ENCODE measurements around the gene PLPPR1.
"Not testable (repeated sequence)": the region's sequence is repeated elsewhere in the genome, so short reads cannot be mapped to it uniquely, and the experiment has no call there.

The PLPPR1 gene

DNA sequence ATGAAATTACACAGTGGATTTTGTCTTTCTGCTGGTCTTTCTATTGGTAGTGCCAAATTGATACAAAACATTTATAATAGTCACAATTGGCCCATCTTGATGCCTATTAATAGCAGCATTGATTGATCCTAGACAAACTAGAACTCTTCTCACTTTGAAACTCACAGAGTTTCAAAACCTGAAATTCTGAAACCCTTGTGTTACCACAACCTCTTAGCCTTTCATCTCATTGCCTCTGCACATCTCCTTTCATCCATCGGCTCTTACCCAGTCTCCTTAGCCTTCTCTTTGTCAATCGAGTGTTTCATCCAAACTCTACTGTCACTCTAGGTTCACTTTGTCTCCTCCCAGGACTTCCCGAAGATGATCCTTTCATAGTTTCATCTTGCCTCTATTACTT, 22.1 kb downstream of the PLPPR1 start:
- DNase-seq: no peak

DNA sequence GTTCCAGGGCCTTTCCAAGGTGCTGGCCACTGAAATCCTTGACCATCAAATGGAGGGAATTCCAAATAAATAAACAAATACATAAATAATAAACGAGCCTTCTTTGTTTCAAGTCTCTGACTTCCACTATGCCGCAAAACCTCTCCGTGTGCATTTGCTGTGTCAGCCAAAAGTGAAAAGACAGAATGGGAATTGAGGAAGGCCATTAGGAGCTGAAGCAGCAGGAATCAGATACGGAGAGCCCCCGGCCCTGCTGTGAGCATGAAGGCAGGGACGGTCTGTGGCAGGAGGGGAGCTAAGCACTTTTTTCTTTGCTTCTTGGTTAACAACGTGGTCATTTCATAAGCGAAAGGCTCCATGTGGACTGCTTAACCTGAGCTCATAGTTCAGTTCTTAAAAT, 26.1 kb downstream of the PLPPR1 start:
- DNase-seq: no peak

DNA sequence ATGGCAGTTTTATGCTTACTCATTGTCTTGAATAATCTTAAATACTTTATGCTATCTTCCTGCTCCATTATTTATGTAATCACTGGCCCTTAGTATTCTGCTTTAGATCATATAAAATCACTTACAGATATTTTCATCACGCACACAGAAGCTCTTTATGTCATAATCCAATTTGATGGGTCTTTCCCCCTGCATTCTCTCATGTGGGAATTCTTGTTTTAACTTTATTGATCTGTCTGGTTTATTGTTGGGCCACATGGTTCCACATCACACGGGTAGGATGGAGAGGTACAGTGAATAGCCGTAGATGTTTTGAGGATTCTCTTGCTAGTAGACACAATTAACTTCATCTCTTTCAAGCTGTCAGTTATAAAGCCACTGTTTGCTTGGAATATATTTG, 27.0 kb downstream of the PLPPR1 start:
- no peak for DNase-seq

DNA sequence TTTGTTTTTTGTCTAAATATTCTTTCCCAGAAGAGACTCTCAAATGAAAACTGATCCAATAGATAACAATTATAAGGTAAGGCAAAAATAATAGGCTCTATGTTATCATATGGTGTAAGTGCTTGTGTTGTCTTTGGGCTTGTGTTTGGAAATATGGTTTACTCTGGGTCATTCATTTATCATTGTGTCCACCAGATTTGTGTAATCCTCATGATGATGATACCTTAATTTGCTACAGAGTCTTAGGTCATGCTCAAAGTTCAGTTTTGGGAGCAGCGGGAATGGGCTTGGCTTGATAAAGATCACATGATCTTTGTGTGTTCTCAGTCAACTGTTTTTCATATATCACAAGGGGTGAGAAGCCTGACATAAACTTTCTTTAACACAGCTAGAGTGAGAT, 34.2 kb downstream of the PLPPR1 start:
- DNase-seq: no peak

DNA sequence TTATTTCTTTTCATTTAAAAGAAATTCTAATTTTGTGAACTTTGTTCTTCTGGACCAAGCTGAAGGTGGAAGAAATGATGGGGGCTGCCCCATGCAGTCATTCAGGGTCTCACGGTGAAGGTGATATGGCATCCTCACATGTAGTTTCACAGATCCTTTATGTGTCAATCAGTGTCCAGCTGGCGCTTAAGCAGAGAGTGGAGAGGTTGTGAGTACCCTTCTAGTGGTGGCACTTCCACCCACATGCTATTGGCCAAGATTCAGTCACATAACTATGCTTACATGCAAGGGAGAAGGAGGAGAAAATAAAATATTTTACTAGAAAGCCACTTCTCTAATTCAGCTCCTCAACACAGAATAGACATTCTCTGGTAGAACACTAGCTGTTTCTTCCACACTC, 34.7 kb downstream of the PLPPR1 start:
- DNase-seq: no peak

DNA sequence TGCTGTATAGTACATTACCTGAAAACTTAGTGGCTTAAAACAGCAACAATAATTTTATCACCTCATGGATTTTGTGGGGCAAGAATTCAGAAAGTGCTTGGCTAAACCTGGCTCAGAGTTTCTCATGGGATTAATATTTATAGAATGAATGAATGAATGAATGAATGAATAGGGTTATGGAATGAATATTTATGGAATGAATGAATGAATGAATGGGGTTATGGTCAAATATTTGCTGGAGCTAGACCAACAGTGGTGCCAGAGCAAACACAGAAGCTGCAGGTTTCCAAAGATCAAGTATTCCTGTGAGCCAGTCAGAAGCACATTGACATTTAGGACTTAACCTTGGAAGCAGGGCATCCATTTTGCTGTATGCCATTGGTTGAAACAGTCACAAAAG, 35.7 kb downstream of the PLPPR1 start:
- DNase-seq: no peak

DNA sequence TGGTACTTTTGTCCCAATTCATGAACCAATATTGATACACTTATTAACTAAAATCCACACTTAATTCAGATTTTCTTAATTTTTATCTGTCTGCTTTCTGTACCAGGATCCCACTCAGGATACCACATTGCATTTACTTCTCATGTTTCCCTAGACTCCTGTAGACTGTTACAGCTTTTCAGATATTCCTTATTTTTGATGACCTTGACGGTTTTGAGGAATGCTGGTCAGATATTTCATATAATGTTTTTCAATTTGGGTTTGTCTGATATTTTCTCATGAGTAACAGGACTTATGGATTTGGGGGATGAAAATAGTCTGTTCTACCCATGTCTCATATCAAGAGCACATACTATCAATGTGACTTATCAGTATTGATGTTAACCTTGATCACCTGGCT, 37.4 kb downstream of the PLPPR1 start:
- no peak for DNase-seq

DNA sequence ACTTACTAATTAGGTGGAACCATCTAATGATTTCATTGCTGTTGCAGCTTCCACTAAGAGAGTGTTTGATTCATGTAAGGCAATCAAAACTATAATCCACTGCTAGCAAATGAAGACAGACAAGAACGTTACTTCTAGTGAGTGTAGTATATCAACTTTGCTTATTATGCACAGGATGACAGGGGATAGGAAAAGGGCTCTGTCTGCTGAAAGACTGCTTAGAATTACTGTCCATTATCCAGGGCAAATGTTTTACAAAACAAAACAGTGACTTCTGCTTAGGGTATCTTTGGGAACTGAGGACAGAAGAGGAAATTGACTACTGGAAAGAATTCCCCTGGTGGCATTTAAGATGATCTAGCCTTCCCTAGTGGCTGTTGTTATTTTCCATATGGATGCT, 40.2 kb downstream of the PLPPR1 start:
- no peak for DNase-seq

DNA sequence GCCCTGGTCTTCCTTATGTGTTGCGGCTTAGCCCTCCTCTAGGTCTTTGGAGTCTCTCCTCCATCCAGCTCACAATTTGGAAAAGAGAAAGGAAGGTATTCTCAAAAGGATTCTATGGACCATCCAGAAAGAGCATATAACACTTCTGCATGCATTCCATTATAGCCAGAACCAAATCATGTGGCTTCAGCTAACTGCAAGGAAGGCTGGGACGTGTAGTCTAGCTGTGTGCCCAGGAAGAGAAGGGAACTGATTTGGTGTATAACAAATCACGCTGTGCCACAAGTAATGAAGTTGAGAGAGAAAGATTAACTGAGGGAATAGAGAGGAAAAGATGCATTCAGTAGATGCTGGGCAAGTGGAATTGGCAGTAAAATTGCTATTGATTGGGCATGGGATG, 43.7 kb downstream of the PLPPR1 start:
- DNase-seq: no peak

DNA sequence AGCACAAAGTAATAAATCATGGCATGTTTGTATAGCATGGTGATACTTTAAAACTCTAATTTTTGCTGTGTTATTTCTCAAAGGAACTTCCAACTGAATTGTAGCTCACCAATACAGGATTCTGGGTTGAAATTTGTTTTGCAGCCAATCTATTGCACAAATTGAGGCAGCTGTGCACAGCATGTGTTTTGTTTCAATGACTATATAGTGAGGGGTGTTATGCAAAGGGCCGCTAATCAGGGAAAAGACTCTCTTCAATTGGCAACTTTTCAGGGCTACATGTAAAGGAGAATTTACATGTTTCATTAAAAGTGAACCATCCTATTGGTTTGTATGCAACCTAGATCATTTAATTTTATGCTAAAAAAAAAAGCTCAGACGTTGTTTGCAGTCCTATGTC, 44.6 kb downstream of the PLPPR1 start:
- peak; percentile 29 for DNase-seq

DNA sequence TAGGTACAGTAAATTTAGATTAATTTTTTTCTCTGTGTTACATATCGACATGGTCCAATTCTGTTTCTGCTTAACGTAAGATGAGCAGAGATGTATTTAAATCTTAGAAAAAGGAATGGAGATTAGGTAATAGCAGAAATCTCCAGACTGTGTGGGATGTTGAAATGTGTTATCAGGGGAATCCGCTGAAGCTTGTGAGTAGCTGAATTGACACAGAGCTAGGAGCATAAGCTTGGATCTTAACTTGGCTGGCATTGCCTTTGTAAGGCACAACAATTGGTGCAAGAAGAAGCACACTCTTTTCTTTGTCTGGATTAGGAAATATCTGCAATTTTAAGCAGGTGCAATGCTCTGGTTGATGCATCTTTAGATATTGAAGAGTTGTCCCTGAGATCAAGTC, 53.1 kb downstream of the PLPPR1 start:
- DNase-seq: no peak

DNA sequence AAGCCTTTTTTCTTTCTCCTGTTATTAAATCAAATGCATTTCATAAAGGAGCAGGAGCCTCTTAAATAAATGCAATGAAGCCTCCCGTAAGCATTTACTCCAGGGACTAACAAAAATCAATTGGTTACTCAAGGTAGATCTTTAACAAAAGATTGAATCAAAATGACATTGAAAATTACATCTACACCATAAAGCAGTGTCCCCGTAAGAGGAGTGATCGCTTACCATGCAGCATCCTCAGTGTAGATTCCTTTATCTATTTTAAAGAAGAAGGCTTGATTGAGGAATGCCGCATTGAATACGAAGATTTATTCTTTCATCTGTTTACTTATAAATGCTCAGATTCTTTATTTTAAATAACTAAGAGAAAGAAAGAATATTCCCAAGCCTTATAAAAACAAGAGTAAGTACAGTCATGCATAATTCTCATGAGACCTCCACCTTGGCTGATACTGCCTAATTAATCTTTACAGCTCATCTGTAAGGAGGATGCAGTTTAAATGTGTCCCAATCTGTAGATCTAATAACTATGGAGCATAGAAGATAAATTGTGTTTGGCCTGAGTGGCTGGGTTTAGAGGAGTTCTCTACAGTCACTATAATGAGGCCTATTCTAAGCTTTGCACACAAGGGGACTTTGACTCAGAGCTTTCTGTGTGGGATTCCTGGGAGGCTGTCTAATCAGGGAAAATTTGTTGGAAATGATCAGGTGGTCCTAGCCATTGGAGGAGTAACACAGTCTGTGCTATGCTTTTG, 55.1 kb downstream of the PLPPR1 start:
- no peak for DNase-seq

DNA sequence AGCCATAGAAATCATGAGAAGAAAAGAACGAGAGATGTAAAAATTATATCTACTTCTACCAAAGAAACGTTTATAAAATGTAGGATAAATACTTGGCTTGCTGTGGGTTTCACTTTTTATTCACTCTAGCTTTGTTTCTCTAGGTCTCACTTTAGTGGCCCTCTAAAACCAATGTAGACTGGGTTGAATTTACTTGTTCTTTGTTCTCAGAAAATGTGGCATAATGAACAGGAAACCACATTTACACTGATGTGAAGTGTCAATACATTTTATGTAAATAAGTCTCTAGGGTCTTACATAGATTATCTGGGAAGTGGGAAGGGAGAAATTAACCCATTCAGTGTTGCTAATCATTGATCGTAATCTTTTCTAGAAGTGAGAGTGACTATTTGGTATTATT, 58.9 kb downstream of the PLPPR1 start:
- no peak for DNase-seq

DNA sequence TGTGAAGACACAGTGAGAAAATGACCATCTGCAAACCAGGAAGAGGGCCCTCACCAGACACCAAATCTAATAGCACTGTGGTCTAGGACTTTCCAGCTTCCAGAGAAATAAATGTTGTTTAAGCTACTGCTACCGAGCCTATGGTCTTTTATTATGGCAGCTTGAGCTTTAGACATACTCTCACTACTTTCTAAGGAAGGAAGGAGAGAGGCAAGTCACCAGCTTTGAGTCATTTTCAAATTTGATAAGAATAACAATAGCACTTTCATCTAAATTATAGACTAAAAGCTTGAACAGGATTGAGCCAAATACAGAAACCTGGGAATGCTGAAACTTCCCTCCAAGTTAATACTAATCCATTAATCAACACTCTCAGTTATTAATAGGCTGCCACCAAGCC, 64.4 kb downstream of the PLPPR1 start:
- no peak for DNase-seq

DNA sequence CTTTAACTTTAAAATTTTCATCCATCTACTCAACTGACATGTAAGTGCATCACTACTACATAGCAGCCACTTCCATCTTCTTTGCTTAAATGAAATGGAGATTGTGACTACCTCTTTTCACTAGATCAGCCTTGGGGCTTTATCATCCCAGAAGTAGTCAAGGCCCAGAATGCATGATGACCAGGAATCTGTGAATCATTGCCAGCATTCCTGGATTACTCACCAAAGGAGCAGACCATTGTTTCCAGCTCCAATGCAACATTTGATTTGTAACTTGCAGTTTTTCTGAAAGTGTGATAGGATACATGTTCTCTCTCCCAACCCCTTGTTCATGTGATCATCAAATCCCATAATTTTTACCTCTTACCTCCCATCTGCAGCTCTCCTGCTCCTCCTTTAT, 65.1 kb downstream of the PLPPR1 start:
- DNase-seq: no peak

DNA sequence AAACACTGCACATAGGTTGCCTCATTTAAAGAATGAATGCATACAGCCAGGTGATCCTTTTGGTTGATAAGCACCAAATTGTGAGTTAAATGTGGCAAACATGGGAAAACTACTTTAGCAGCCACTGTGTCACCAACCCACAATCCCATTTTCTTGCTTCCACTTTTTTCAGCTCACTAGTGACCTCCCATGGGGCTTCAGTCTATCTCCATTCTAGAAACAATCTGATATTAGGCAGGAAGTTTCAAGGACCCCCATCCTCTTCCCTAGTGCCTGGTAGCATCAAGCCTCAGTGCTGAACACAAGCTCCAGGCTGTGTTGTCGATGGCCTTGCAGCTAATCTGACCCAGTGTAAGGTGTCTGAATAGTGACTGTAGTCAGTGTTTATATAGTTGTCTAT, 66.2 kb downstream of the PLPPR1 start:
- peak; percentile 5 for DNase-seq

DNA sequence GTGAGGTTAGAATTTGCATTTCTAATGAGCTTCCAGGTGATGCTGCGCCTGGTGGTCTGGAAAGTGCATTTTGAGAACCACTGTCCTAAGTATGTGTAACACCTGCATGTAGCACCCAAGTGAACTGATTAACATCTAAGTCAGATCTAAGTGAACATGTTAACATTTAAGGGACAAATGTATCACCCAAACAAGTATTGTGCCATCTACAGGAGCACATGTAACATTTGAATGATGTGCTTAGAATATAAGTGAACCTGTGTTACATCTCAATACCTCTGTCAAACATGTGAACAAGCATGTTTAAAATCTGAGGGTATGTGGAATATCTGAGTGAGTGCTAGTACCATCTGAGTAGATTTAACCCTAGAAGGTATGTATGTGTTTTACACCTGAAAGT, 68.7 kb downstream of the PLPPR1 start:
- DNase-seq: no peak

DNA sequence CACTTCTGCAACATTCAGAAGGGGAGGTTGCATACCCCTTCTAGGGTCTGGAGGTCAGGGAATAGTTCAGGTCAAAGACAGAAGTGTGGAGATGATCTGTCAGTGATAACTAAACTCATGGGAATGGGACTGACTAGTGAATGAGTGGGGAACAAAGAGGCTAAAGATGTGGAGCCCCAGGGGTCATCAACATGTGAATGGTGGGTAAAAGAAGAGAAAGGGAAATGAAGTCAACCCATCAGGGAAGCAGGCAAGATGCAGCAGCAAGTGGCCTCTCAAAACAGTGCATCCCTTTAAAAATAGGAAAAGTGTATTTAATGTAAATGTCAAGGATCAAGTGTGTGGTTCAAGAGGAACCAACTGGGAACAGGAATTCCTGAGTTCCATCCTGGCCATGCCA, 69.9 kb downstream of the PLPPR1 start:
- DNase-seq: no peak

DNA sequence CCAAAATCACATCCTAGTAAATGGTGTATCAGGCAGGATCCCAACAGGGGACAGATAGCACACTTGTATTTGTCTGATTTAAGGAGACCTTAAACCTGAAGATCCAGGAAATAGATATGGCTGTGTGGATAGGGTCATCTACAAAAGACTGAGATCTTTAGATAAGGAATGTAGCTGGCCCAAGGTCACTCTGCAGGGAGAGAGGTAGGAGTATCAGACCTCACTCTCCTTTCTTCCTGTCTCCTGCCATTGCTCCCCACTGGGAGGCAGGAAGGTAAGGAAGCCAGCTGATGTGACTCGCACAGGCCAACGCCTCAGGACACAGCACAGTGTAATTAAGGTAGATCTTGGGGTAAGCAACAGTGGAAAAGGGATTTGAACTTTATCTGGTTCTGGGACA, 85.8 kb downstream of the PLPPR1 start:
- peak; percentile 52 for DNase-seq

DNA sequence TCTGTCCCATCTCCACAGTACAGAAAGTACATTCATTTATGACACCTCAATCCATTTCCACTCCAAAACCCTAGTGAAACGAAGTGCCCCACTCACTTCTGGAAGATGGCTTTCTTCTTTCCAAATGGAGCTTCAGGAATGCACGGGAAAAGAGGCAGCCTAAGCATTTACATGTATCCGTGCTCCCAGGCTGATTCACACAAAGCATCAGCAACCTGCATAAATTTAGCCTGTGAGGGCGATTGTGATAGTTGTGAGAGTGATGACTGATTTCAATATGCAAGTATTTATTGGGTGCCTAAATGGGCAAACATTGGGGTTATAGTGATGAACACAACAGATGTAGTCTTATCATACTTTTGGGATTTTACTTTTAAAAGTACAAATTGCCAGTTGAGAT, 86.6 kb downstream of the PLPPR1 start:
- DNase-seq: no peak

DNA sequence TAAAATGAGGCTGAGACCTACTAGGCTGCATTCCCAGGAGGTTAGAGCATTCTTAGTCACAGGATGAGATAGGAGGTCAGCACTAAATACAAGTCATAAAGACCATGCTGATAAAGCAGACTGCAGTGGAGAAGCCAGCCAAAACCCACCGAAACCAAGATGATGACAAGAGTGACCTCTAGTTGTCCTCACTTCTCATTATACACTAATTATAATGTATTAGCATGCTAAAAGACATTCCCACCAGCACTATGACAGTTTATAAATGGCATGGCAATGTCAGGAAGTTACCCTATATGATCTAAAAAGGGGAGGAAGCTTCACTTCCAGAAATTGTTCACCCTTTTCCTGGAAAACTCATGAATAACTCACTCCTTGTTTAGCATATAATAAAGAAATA, 88.6 kb downstream of the PLPPR1 start:
- DNase-seq: no peak

DNA sequence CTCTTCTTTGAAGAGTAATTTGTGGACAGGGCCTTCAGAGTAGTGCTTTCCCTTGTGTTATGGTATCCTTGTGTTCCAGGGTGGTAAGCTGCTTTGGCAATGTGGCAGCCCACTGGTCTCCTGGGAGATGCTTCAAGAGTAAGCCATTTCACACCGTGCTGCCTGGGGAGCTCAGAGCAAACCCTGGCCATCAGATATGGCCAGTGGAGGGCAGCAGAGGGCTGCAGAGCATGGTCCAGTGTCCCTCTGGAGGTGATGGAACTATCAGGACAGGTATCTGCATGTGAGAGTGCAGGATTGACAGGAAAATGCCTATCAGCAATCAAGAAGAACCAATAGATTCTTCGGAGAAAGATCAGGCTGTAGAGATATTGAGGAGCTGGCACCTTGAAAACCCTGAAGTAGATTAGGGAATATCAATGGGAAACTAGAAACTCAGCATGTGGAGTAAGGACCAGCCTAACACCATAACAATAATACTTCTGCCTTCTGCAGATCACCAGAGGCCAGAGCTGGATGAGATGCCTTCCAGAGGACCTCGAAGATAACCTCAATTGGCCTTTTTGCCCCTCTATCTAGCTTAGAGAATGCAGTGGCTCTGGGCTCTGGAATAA, 90.8 kb downstream of the PLPPR1 start:
- DNase-seq: peak; percentile 84

DNA sequence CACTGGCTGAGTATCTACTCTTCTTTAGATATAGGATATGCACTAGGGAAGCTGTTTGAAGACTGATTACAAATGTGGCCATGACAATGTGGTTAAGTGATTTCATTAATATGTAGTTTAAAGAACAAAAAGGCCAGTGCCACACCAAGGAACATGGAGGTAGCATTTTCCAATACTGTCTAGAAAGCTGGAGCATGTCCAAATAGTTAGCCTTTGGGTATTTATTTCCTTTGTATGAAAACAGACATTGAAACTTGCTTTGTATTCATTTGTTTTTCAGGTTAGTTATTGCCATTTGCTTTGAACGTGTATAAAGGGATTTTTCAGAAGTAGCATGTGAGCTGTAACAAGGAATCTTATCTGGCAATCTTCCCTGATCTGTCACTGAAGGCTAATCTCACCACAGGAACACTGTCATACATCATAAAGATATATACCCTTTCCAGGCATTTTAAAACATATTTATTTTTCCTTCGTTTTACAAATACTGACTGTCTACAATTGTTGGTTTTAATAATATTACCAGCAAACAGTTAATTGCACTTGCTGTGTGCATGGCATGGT, 93.4 kb downstream of the PLPPR1 start:
- DNase-seq: no peak

DNA sequence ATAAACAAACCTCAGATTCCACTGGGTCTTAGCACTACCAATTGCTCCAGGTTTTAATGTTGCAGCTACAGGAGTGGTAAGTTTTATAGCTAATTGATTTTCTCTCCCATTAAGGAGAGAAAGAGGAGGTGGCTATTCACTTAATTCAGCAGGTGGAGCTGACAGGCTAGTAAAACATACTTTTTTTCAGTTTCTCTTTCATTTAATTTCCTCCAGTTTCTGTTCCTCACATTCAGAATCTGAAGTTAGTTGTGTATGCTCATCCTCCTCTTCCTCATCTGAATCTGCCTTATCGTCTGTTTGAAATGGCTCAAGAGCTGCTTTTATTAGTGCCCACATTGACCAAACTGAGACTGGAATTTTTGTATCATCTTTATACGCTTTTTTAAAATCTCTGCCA, 98.0 kb downstream of the PLPPR1 start:
- DNase-seq: no peak

DNA sequence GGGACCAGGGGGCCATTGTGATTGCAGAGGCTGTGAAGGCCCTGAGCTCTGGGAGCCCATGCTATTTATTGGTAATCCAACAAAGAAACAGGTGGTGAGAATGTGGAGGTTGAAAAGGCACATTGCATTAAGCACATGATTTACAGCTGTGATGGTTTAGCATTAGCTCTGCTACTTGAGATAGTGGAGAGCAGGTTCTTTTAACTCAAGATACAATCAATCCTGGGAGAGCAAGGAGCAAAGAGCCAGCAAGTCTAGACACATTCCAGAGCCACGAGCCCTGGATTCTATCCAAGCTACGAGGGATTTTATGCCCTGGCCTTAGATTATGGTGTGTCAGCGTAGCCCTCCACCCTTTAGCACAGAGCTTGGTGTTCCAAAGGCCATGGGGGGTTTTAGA, 98.8 kb downstream of the PLPPR1 start:
- not testable (repeated sequence) for DNase-seq
